ENCODE data around the gene DHRS9.

DHRS9 gene

GRCh38 chr2:169082995-169083394 lies 13.6 kb downstream of the DHRS9 start:
- Histone ChIP-seq H3K27me3 (ENCODE audit: low read depth, low read length) (no peaks in the 10 kb centered on the region), H3K4me1 (ENCODE audit: control insufficient read depth in 1 of 2, insufficient read depth in 2 of 2, low read length in 2 of 2) (no peaks in the 10 kb centered on the region), H3K4me3 (ENCODE audit: low read depth in 1 of 2, low read length in 2 of 2) (no peak overlapping the region), H3K27ac (ENCODE audit: low read length) (no peak overlapping the region), H3K36me3 (ENCODE audit: control insufficient read depth in 1 of 2, insufficient read depth in 2 of 2, low read length in 2 of 2) (no peaks in the 10 kb centered on the region), H3K9me3 (ENCODE audit: control insufficient read depth in 1 of 2, low read length in 2 of 2) (peaks cover 0 to 3% of the 10 kb centered on the region in 2 donors)

- no peaks in the 10 kb centered on the region for H3K36me3 ChIP-seq (ENCODE audit: control insufficient read depth in 1 of 2, insufficient read depth in 2 of 2, low read length in 2 of 2)
- H3K4me3 ChIP-seq (ENCODE audit: low read depth in 1 of 2, low read length in 2 of 2): no peak overlapping the region
- H3K9me3 ChIP-seq (ENCODE audit: control insufficient read depth in 1 of 2, low read length in 2 of 2): peaks cover 0 to 3% of the 10 kb centered on the region in 2 donors
- no peaks in the 10 kb centered on the region for H3K27me3 ChIP-seq (ENCODE audit: low read depth, low read length)
- H3K4me1 ChIP-seq (ENCODE audit: control insufficient read depth in 1 of 2, insufficient read depth in 2 of 2, low read length in 2 of 2): peaks cover 0 to under 1% of the 10 kb centered on the region in 2 donors
- H3K27ac ChIP-seq (ENCODE audit: low read length): no peak overlapping the region
These were observed 17.6 kb downstream of the DHRS9 start for GRCh38 chr2:169086893-169087467.

DNA sequence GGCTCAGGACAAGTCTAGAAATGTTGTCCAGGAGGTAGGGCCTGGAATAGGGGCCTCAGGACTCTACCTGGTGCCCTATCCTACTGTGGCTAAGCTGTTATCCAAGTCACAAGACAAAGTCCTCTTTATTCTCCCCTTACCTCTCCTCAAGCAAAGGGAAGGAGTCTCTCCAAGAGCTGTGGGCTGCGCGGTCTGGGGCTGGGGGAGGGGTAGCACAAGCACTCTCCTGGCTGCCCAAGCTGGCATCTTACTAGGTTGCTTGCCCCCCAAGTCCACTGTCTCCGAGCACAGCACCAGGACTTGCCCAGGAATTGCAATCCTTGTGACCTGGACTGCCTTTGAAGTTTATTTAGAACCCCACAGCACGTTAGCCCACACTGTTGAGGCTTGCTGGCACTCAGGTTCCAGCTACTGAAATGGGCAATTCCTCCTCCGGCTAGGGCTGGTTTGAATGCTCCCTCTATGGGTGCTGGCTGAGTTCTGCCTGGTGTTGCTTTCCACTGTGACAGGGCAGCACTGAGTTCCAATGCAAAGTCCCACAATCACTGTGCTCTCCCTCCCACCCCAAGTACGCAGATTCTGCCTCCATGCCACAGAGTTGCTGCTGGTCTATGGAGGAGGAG lies 18.5 kb downstream of the DHRS9 start:
- Histone ChIP-seq H3K9me3 (ENCODE audit: control insufficient read depth in 1 of 2, low read length in 2 of 2) (peaks cover 0 to 3% of the 10 kb centered on the region in 2 donors), H3K27ac (ENCODE audit: low read length) (no peak overlapping the region), H3K36me3 (ENCODE audit: control insufficient read depth in 1 of 2, insufficient read depth in 2 of 2, low read length in 2 of 2) (no peaks in the 10 kb centered on the region), H3K4me3 (ENCODE audit: low read depth in 1 of 2, low read length in 2 of 2) (no peak overlapping the region), H3K4me1 (ENCODE audit: control insufficient read depth in 1 of 2, insufficient read depth in 2 of 2, low read length in 2 of 2) (peaks cover 1 to 6% of the 10 kb centered on the region in 2 donors), H3K27me3 (ENCODE audit: low read depth, low read length) (no peaks in the 10 kb centered on the region)

DNA sequence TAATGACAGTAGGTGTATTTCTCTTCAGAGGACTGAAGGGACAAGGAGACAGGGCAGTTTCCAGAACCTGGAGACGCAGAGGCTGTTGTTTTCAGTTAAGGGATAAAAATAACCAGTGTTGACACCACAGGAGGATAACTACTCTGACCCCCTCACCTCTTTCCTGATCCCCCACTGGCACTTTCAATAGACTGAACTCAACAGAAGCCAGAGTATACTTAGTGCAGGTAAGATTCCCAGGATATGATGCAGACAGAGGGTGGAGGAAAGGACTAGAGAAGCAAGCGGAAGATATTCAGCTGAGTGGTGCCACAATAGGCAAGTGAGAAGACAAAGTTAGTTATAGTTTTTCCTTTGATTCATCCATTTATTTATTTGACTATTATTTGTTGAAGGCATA lies 19.8 kb downstream of the DHRS9 start:
- Histone ChIP-seq H3K4me3 (ENCODE audit: low read depth in 1 of 2, low read length in 2 of 2) (no peak overlapping the region), H3K9me3 (ENCODE audit: control insufficient read depth in 1 of 2, low read length in 2 of 2) (peaks cover 0 to 3% of the 10 kb centered on the region in 2 donors), H3K36me3 (ENCODE audit: control insufficient read depth in 1 of 2, insufficient read depth in 2 of 2, low read length in 2 of 2) (no peaks in the 10 kb centered on the region), H3K27ac (ENCODE audit: low read length) (no peak overlapping the region), H3K27me3 (ENCODE audit: low read depth, low read length) (no peaks in the 10 kb centered on the region), H3K4me1 (ENCODE audit: control insufficient read depth in 1 of 2, insufficient read depth in 2 of 2, low read length in 2 of 2) (peaks cover 5 to 6% of the 10 kb centered on the region in 2 donors)

GRCh38 chr2:169090133-169090820 lies 20.9 kb downstream of the DHRS9 start:
- Histone ChIP-seq H3K4me1 (ENCODE audit: control insufficient read depth in 1 of 2, insufficient read depth in 2 of 2, low read length in 2 of 2) (peaks cover 5 to 6% of the 10 kb centered on the region in 2 donors), H3K27me3 (ENCODE audit: low read depth, low read length) (no peaks in the 10 kb centered on the region), H3K36me3 (ENCODE audit: control insufficient read depth in 1 of 2, insufficient read depth in 2 of 2, low read length in 2 of 2) (no peaks in the 10 kb centered on the region), H3K9me3 (ENCODE audit: control insufficient read depth in 1 of 2, low read length in 2 of 2) (peaks cover 0 to 3% of the 10 kb centered on the region in 2 donors), H3K4me3 (ENCODE audit: low read depth in 1 of 2, low read length in 2 of 2) (no peak overlapping the region), H3K27ac (ENCODE audit: low read length) (no peak overlapping the region)

GRCh38 chr2:169091256-169091655 lies 21.9 kb downstream of the DHRS9 start:
- Histone ChIP-seq H3K36me3 (ENCODE audit: control insufficient read depth in 1 of 2, insufficient read depth in 2 of 2, low read length in 2 of 2) (no peaks in the 10 kb centered on the region), H3K9me3 (ENCODE audit: control insufficient read depth in 1 of 2, low read length in 2 of 2) (no peaks in the 10 kb centered on the region), H3K4me3 (ENCODE audit: low read depth in 1 of 2, low read length in 2 of 2) (no peak overlapping the region), H3K27ac (ENCODE audit: low read length) (no peak overlapping the region), H3K27me3 (ENCODE audit: low read depth, low read length) (no peaks in the 10 kb centered on the region), H3K4me1 (ENCODE audit: control insufficient read depth in 1 of 2, insufficient read depth in 2 of 2, low read length in 2 of 2) (peaks cover 5 to 11% of the 10 kb centered on the region in 2 donors)

- Histone ChIP-seq H3K9me3 (ENCODE audit: control insufficient read depth in 1 of 2, low read length in 2 of 2) (no peaks in the 10 kb centered on the region), H3K27me3 (ENCODE audit: low read depth, low read length) (no peaks in the 10 kb centered on the region), H3K27ac (ENCODE audit: low read length) (no peak overlapping the region), H3K36me3 (ENCODE audit: control insufficient read depth in 1 of 2, insufficient read depth in 2 of 2, low read length in 2 of 2) (no peaks in the 10 kb centered on the region), H3K4me1 (ENCODE audit: control insufficient read depth in 1 of 2, insufficient read depth in 2 of 2, low read length in 2 of 2) (peaks cover 5 to 11% of the 10 kb centered on the region in 2 donors), H3K4me3 (ENCODE audit: low read depth in 1 of 2, low read length in 2 of 2) (no peak overlapping the region)
These were observed 22.6 kb downstream of the DHRS9 start for GRCh38 chr2:169091761-169092519.

DNA sequence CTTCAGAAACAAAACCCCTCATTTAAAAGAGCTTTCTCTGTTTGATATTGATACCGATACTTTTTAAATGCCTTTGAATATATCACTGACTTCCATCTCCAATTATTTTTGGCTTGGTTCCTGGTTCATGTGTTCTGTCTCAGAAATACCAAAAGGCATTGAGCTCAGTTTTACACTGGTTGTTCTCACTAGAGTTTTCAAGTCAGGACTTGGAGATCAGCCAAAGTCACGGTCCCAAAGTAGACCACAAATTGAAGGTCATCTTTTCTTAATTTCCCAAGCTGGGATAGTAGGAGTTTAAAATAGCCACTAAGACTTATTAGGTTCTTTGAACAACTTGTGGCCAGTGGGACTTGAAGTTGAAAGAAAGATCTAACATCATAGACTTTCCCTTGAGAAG lies 24.2 kb downstream of the DHRS9 start:
- no peak overlapping the region for H3K4me3 ChIP-seq (ENCODE audit: low read depth in 1 of 2, low read length in 2 of 2)
- peaks cover 5 to 11% of the 10 kb centered on the region in 2 donors for H3K4me1 ChIP-seq (ENCODE audit: control insufficient read depth in 1 of 2, insufficient read depth in 2 of 2, low read length in 2 of 2)
- H3K27me3 ChIP-seq (ENCODE audit: low read depth, low read length): no peaks in the 10 kb centered on the region
- no peaks in the 10 kb centered on the region for H3K36me3 ChIP-seq (ENCODE audit: control insufficient read depth in 1 of 2, insufficient read depth in 2 of 2, low read length in 2 of 2)
- no peaks in the 10 kb centered on the region for H3K9me3 ChIP-seq (ENCODE audit: control insufficient read depth in 1 of 2, low read length in 2 of 2)
- H3K27ac ChIP-seq (ENCODE audit: low read length): no peak overlapping the region

DNA sequence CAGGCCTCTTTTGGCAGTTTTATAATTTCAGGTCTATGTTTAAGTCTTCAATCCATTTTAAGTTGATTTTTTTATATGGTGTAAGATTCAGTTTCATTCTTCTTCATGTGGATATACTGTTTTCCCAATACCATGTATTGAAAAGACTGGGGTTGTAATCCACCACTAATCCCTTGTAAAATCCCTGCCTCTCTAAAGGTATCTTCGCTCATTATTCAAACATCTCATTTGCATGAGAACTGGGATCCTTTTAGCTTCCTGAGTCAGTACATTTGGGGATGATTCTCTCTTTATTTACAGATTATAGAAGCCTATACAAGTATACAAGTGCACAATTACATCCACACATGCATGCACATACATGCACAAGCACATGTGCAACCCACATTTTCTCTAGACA lies 25.3 kb downstream of the DHRS9 start:
- Histone ChIP-seq H3K27ac (ENCODE audit: low read length) (no peak overlapping the region), H3K9me3 (ENCODE audit: control insufficient read depth in 1 of 2, low read length in 2 of 2) (no peaks in the 10 kb centered on the region), H3K27me3 (ENCODE audit: low read depth, low read length) (no peaks in the 10 kb centered on the region)

GRCh38 chr2:169095621-169096105 lies 26.3 kb downstream of the DHRS9 start:
- Histone ChIP-seq H3K27ac (ENCODE audit: low read length) (no peak overlapping the region), H3K9me3 (ENCODE audit: control insufficient read depth in 1 of 2, low read length in 2 of 2) (no peaks in the 10 kb centered on the region), H3K36me3 (ENCODE audit: control insufficient read depth in 1 of 2, insufficient read depth in 2 of 2, low read length in 2 of 2) (no peaks in the 10 kb centered on the region), H3K4me3 (ENCODE audit: low read depth in 1 of 2, low read length in 2 of 2) (no peak overlapping the region), H3K27me3 (ENCODE audit: low read depth, low read length) (no peaks in the 10 kb centered on the region), H3K4me1 (ENCODE audit: control insufficient read depth in 1 of 2, insufficient read depth in 2 of 2, low read length in 2 of 2) (peaks cover 5 to 11% of the 10 kb centered on the region in 2 donors)

More for the DNA sequence above, 25.3 kb downstream of the DHRS9 start:
- no peaks in the 10 kb centered on the region for H3K36me3 ChIP-seq (ENCODE audit: control insufficient read depth in 1 of 2, insufficient read depth in 2 of 2, low read length in 2 of 2)
- no peak overlapping the region for H3K4me3 ChIP-seq (ENCODE audit: low read depth in 1 of 2, low read length in 2 of 2)
- H3K4me1 ChIP-seq (ENCODE audit: control insufficient read depth in 1 of 2, insufficient read depth in 2 of 2, low read length in 2 of 2): peaks cover 5 to 11% of the 10 kb centered on the region in 2 donors

- no peak overlapping the region for H3K4me3 ChIP-seq (ENCODE audit: low read depth in 1 of 2, low read length in 2 of 2)
- no peaks in the 10 kb centered on the region for H3K9me3 ChIP-seq (ENCODE audit: control insufficient read depth in 1 of 2, low read length in 2 of 2)
- H3K4me1 ChIP-seq (ENCODE audit: control insufficient read depth in 1 of 2, insufficient read depth in 2 of 2, low read length in 2 of 2): peaks cover 0 to 4% of the 10 kb centered on the region in 2 donors
- H3K36me3 ChIP-seq (ENCODE audit: control insufficient read depth in 1 of 2, insufficient read depth in 2 of 2, low read length in 2 of 2): no peaks in the 10 kb centered on the region
- no peak overlapping the region for H3K27ac ChIP-seq (ENCODE audit: low read length)
- no peaks in the 10 kb centered on the region for H3K27me3 ChIP-seq (ENCODE audit: low read depth, low read length)
These were observed 35.5 kb downstream of the DHRS9 start for GRCh38 chr2:169104848-169105247.
